Smooth muscle cell of the brain vasculature (primary cell): Measurements from ENCODE around the gene ADORA2B.

ENCODE experiments used
- DNase-seq: peaks from one replicate; pipeline ENCODE4 v3.0.0-alpha.2; 2012; ENCODE audit warnings: low read depth, low spot score

The ADORA2B gene

DNA sequence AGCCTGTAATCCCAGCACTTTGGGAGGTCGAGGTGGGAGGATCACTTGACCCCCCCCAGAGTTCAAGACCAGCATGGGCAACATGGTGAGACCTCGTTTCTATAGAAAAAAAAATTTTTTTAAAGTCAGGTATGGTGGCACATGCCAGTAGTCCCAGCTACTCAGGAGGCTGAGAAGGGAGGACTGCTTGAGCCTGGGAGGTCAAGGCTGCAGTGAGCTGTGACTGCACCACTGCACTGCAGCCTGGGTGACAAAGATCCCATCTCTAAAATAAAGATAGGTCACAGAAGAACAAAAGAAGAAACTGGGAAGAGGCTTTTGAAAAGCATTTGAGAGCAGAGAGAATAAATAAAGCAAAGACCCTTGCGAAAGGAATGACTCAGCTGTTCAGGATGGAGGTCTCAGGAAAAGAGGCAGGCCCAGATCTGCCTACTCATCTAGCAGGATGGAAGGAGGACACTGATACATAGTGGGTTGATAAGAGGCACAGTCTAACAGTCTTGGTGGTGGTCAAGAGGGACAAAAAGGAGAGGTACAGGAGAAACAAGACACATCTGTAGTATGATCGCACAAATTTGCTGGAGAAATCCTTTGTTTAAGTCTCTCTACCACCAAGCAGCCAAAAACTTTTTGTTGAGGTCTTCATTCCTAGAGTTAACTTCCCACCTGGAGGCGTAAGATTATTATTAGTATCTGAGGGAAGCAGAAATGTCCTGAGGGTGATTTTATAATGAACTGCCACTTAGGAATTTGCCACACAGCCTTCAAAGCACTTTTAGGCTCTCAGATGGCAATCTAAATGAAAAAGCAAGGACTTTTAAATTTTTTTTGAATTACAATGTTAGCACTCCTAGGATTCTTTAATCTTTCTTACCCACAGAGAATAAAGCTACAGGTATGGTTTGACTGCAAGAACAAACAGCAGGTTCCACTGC is 37.0 kb downstream of the ADORA2B start:
- no peak for DNase-seq

DNA sequence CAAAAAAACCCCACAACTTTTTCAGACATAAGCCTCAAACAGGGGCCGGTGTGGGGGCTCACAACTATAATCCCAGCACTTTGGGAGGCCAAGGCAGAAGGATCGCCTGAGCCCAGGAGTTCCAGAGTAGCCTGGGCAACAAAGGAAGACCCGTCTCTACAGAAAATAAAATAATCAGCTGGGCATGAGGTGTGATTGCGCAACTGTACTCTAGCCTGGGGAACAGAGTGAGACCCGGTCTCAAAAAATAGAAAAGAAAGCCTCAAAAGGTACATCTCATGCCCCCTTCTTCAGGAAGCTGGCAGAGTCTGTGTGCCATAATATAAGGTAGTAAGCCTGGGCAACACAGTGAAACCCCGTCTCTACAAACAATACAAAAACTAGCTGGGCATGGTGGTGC is 51.4 kb downstream of the ADORA2B start:
- DNase-seq: no peak

DNA sequence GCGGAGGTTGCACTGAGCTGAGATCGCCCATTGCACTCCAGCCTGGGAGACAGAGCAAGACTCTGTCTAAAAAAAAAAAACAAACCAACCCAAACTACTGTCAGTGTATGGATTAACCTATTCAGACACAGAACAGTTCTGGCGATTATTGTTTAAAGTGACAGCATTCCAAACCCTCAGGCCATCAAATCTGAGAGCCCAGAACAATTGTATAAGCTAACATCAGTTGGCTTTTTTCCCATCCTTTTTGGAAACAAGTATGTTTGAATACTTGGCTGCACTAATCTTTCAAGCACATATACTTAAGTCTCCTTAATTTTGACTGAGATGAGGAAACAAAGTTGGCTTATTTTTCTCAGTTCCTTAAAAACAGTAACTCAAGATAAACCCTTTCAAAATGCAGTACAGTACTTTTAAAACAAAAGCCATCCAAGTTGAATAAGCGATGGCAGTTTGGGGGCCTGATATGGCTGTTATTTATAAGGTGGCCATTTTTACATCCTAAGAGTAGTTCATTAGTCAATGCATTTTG is 53.2 kb downstream of the ADORA2B start:
- DNase-seq: no peak

DNA sequence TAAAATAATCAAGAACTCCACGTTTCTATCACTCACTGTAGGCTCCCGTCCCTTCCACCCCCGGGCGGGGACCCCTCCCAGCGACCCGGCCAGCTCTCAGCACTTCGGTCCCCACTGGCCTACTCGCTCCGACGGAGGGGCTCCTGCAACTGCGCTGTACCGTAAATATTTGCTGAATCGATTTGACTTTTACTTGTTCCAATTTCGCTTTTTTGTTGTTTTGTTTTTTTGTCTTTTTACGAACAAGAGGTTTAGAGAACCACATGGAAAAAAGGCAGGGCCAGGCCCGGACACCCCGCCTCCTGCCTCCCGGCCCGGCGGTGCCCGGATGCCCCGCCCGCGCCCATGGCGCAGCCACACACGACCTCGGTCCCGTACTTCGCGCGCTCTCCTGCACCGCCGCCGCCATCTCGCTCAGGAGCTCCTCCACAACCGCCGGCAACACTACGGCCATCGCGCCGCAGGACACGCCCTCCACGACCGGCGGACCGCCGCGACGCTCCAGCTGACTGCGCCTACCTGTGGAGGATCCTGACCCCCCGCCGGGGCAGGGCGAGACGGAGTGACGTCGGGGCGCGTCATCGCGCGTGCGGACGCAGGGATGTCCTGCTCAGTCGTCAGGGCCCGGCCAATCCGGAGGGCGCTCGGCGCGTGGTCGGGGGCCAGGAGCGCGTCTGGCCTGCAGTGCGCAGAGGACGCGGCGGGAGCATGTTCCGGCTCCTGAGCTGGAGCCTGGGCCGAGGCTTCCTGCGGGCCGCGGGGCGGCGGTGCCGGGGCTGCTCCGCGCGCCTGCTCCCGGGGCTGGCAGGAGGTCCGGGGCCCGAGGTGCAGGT is 54.4 kb downstream of the ADORA2B start, which contains the start of the genes TTC19 and ZSWIM7:
TSS of gene TTC19 (plus strand) at position 684 of the 833 bp plus-strand sequence. CDS start at position 709, 25 bp downstream.
TSS of gene ZSWIM7 (minus strand) at position 564 of the 833 bp plus-strand sequence. CDS start at position 454, 110 bp downstream.
- DNase-seq: peak; percentile 85

DNA sequence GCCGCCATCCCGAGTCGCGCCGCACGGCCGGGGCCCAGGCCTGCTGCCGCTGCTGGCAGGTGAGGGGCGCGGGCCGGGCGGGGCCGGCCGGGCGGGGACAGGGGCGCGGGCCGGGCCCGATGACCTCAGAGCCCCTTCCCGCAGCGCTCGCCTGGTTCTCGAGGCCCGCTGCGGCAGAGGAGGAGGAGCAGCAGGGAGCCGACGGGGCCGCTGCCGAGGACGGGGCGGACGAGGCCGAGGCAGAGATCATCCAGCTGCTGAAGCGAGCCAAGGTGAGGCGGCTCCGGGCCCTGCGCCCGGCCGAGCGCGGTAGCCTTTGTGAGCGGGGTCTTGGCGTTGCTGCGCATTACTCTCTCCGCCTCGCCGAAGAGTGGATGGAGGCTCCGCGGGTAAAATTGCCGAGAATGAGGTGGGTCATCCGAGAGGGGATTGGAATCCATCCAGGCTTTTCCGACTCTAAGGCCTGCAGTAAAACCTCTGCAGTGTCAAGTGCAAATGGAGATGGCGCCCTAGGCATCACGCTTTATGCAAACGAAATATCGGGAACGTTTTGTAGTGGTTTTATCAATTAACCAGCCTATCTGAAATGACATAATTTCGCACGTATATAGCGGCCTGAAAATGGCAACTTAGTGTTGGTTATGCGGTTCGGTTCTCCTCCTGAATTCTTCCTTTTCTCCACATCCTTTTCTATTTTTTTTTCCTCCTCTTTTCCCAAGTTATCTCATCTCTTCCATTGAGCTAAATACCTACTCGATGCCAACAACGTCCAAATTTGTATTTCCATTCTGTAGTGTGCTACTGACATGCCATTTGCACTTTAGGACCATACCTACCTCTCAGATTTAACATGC is 55.3 kb downstream of the ADORA2B start:
- no peak for DNase-seq

DNA sequence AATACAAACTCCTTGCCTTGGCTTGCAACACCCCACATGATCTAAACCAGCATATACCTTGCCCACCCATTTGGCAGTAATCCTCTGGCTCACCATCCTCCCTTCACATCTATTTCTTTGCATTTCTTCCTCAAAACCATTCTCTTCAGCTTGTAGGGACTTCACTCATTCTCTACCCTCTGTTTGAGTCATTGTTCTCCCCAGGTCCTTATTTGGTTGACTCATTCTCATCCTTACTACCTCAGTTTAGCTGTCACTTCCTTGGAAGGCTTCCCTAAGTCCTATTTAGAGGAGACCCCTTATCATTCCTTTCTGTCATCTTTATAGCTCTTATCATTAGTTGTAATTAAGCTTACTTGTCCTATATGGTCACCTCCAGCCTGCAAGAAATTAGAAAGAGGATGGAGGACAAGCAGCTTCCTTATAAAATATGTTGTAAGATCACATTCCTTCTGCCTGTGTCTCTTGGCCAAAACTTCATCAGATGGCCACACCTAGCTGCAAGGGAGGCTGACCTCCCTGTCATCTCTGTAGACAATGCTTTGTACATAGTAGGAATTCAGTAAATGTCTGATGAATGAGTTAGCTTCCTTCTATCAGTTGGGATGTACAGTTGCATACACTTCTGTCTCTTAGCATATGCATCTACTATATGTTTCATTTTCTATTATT is 56.4 kb downstream of the ADORA2B start:
- DNase-seq: no peak

DNA sequence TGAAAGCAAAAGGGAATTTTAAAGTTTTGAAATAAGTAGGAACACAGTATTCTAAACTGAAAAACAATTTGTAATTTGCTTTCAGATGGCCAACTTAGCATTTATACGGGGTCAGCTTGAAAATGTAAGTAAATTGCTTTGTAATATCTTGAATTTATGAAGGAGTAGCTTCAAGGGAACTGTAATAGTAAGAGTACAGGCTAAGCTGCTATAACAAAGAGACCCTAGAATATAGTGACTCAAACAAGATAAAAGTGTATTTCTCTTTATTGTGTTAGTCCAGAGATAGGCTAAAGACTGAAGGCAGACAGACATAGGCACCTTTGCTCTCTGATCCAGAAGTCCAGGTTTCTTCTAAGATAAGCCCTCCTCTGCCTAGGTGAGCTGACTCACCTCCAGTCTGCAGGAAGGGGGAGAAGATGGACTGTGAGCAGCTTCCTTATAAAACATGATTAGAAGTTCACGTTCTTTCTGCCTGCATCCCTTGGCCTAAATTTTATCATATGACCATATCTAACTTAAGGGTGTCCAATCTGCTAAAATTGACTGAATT is 57.9 kb downstream of the ADORA2B start:
- DNase-seq: no peak

DNA sequence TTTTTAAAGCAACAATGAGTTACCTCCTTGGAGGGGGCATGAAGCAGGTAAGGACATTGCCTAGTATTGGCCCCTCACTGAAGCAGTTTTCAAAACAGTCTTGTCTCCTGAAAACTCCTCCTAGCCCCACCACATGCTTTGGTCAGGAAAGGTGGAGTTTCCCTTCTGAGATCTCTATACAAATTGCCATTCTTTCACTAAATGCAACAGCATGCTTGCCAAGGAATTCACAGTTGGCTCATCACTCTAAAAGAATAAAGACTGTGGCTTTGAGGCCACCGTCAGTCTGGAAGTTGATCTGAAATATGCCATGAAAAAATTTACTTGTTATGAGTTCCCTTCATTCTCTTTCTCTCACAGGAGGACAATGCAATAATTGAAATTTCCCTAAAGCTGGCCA is 58.9 kb downstream of the ADORA2B start:
- DNase-seq: no peak

DNA sequence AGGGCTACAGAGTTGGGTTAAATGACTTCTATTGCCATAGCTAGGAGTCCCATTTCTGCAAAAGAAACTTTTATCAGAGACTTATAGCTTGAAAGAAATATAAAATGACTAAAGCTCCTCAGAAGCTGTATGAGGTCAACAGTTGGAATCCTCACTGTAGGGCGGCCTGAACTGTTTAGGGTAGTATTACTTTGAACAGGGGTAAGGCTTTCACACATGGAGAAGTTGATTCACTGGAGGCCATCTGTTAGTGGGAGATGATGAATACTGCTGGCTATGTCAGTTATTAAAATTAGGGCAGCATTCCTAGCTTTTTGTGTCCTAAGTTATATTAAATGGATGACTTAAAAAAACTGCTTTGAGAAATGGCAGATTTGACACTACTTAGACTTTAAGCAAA is 60.7 kb downstream of the ADORA2B start:
- DNase-seq: no peak

DNA sequence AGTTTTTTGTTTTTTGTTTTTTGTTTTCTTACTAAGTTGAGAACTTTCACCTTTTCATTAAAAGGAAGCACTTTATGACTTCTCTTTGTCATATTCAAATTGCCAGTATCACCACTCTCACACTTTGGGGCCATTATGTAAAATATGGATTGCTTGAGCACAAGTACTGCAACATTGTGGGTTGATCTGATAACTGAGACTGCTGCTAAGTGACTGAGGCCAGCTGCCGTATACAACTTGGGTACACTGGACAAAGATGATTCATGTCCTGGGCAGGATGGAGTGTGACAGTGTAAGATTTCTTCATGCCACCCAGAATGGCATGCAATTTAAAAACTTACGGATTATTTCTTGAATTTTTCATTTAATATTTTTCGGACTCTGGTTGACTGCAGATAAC is 62.5 kb downstream of the ADORA2B start:
- DNase-seq: no peak

DNA sequence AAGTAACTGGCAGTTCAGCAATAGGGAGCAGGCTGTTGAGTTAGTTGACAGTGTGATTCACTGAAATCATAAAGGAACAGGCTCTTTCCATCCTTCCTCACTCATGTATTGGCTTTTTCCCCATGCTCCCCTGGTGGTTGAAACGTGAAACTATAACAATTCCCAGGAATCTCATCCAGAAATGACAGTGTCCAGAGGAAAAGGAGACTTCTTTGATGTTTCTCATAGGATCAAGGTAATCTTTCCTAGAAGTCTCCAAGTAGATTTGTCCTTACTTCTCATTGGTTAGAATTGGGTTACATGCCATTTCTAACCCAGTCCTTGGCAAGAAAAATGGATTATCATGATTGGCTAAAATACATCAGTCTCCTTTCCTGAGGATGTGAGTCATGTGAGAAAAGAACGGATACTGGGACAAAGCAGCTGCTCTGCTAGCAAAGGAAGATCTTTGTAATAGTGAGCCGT is 69.0 kb downstream of the ADORA2B start:
- peak; percentile 45 for DNase-seq

DNA sequence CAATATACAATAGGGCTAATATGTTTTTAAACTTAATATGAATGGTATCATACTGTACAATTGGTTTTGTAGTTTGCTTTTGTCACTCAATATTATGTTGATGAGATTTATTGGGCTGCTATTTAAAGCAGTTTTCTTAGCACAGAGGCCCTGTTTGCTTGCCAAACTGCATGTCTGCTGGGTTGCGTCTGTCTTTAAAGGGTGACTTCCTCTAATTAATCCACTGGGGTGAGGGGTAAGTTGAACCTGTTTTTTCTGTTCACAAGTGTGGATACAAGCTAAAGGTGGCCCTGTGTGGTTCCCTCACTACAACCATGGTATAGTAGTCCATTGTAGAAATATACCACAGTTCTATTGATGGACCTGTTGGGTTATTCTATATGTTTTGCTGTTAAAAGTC is 74.4 kb downstream of the ADORA2B start:
- no peak for DNase-seq

DNA sequence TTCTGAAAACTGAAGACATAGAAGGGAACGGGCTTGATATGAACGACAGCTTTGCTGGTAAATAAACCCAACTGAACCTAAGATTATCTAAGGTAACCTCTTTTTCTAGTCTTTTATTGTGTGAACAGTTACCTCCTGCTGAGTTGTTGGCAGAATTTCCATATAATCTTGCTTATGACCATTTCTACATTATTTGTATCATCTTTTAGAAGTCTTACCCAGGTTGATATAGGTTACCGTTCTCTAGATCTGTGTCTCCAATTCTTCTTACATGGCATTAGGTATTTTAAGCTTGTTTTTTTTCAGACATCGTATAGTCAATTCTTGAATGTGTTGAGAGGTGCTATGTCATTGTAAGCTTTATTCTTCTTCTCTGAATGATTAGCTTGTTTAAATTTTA is 79.0 kb downstream of the ADORA2B start:
- no peak for DNase-seq

DNA sequence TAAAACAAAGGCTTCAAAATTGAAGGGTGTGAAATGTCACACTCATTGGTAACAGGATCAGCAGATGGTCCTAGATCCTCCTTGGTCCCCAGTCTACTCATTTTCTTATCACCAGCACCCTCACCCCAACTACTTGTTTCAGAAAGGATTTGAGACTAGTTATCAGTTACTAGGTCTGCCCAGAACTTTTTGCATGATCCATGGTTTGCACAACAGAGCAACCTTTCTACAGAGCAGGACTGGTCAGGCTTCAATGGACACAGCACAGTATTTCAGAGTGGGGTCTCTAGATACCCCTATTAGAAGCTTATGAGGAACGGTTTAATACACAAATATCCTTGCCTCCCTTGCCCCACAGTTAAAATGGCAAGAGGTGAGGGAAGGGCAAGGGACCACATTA is 80.3 kb downstream of the ADORA2B start:
- no peak for DNase-seq
